Stimulated activated naive CD8-positive, alpha-beta T cell treated with anti-CD3 and anti-CD28 coated beads, Interleukin-15, Interleukin-2, amounts not matched to agents 100 ng/mL and 50 ng/mL, for 24 hours (primary cell): ENCODE data around the gene GIMD1.

ENCODE experiments used
- H3K27ac Mint-ChIP-seq: one replicate; pipeline ENCODE4 v1.8.0; 2021; ENCODE audit warnings: mild to moderate bottlenecking, mixed read lengths
- H3K27me3 Mint-ChIP-seq: one replicate; pipeline ENCODE4 v1.8.0; 2021; ENCODE audit warnings: mixed read lengths
- H3K36me3 Mint-ChIP-seq: one replicate; pipeline ENCODE4 v1.8.0; 2021; ENCODE audit warnings: low read depth, mixed read lengths
- H3K4me1 Mint-ChIP-seq: one replicate; pipeline ENCODE4 v1.8.0; 2021; ENCODE audit warnings: low read depth, mixed read lengths
- H3K4me3 Mint-ChIP-seq: one replicate; pipeline ENCODE4 v1.8.0; 2021; ENCODE audit warnings: mild to moderate bottlenecking, mixed read lengths
- H3K9me3 Mint-ChIP-seq: one replicate; pipeline ENCODE4 v1.8.0; 2021; ENCODE audit warnings: mixed read lengths

Gene GIMD1

DNA sequence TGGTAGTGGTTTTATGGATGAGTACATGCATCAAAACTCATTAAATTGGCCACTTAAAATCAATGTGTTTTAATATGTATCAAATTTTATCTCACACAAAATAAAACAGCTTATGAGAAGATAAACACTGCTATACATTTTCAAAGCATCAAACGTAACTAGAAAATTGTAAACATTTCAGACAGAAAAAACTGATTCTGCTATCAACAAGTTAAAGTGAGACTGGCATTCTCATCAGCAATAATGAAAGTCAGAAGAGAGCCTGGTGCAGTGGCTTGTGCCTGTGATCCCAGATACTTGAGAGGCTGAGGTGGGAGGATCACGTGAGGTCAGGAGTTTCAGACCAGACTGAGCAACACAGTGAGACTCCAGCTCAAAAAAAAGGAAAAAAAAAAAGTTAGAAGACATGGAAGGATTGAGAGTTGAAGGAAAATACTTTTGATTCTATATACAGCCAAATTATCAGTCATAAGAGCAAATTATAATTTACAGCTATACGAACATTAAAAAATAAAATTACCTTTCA is 55.5 kb downstream of the GIMD1 start:
- peaks cover 18% of the 10 kb centered on the region for H3K36me3 Mint-ChIP-seq
- H3K4me3 Mint-ChIP-seq: peak overlapping the region; percentile 26
- H3K4me1 Mint-ChIP-seq: peaks cover 46% of the 10 kb centered on the region
- peak overlapping the region; percentile 89 for H3K27ac Mint-ChIP-seq
- no peaks in the 10 kb centered on the region for H3K27me3 Mint-ChIP-seq
- no peaks in the 10 kb centered on the region for H3K9me3 Mint-ChIP-seq

DNA sequence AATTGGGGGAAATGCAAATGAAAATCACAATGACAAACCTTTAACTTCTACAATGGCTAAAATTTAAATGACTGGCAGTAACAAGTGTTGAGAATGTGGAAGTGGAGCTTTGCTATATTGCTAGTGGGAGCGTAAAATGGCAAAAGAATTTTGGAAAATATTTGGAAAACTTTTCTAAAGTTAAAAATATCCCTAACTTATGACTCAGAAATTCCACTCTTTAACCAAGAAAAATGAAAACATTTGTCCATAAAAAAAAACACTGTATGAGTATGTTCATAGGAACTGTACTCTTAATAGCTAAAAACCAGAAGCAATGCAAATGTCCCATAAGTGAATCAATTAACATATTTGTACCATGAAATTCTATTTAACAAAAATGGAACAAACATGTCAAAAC is 56.2 kb downstream of the GIMD1 start:
- H3K4me1 Mint-ChIP-seq: peaks cover 46% of the 10 kb centered on the region
- H3K27ac Mint-ChIP-seq: peak overlapping the region; percentile 36
- H3K9me3 Mint-ChIP-seq: no peaks in the 10 kb centered on the region
- H3K36me3 Mint-ChIP-seq: peaks cover 18% of the 10 kb centered on the region
- H3K27me3 Mint-ChIP-seq: no peaks in the 10 kb centered on the region
- H3K4me3 Mint-ChIP-seq: no peak overlapping the region
